Calu3 (cell line): Measurements from ENCODE around the gene TGFBR2. TPM values are rescaled to one million over a fixed set of nuclear protein-coding genes. Genes with fewer than 3 reads are reported as not detected.

Experiments
- BruUV-seq: library from RNA; stranded (reverse); fragments of 400-500 nt; replicated peaks from 2 replicates; lab custom pipeline; 2021; lab: Mats Ljungman, UMichigan
- CTCF ChIA-PET: fragments of 300-600 bp; sonication (Branson Sonifier 250); formaldehyde crosslinking; loops from one replicate; lab custom pipeline; 2022; ENCODE audit warnings: antibody characterized with exemption; lab: Charles Lee
- DNase-seq: peaks from one replicate; pipeline ENCODE4 v3.0.0; 2022
- H3K27ac Mint-ChIP-seq: one replicate; pipeline ENCODE4 v1.8.0; 2022; ENCODE audit warnings: mixed read lengths; ENCODE audit not compliant: unreplicated experiment
- H3K27me3 Mint-ChIP-seq: one replicate; pipeline ENCODE4 v1.8.0; 2022; ENCODE audit warnings: mixed read lengths; ENCODE audit not compliant: unreplicated experiment
- H3K36me3 Mint-ChIP-seq: one replicate; pipeline ENCODE4 v1.8.0; 2022; ENCODE audit warnings: mild to moderate bottlenecking, moderate library complexity, mixed read lengths; ENCODE audit not compliant: insufficient read depth, unreplicated experiment
- H3K4me1 Mint-ChIP-seq: one replicate; pipeline ENCODE4 v1.8.0; 2022; ENCODE audit warnings: mild to moderate bottlenecking, low read depth, mixed read lengths; ENCODE audit not compliant: unreplicated experiment
- H3K4me3 Mint-ChIP-seq: one replicate; pipeline ENCODE4 v1.8.0; 2022; ENCODE audit warnings: mild to moderate bottlenecking, low read depth, moderate library complexity, mixed read lengths; ENCODE audit not compliant: unreplicated experiment
- H3K9me3 Mint-ChIP-seq: one replicate; pipeline ENCODE4 v1.8.0; 2022; ENCODE audit warnings: low read depth, mixed read lengths; ENCODE audit not compliant: unreplicated experiment
- CTCF ChIP-seq: fragments of 200-600 bp; IDR thresholded peaks from one replicate; pipeline ENCODE4 v1.8.0; 2022; ENCODE audit warnings: antibody characterized with exemption; ENCODE audit not compliant: unreplicated experiment
- intact Hi-C: fragments of 100-400 bp; cut with micrococcal nuclease; formaldehyde crosslinking; loops from one replicate; pipeline ENCODE4 v1.10.0; 2022; ENCODE audit not compliant: unreplicated experiment
- total RNA-seq: library from RNA; stranded (reverse); gene quantifications from 2 replicates; pipeline ENCODE4 v1.2.3, GENCODE V29; 2022

Gene TGFBR2
- total RNA-seq, 1 experiment from 2014 or later, result 105 TPM

GRCh38 chr3:30696403-30696819 is 90.0 kb downstream of the TGFBR2 start:
- H3K27me3 Mint-ChIP-seq, result no peaks in the 10 kb centered on the region
- DNase-seq, result no peak
- CTCF ChIA-PET, result interaction anchor here (0.6 kb wide), 1 partner anchor 610 kb away, joined by 14 read pairs; no protein-coding TSS in a partner anchor
- intact Hi-C loops, result no loop called here
- H3K36me3 Mint-ChIP-seq, result peaks cover 33% of the 10 kb centered on the region
- no TSS peak for BruUV-seq
- peaks cover 22% of the 10 kb centered on the region for H3K4me1 Mint-ChIP-seq
- no peaks in the 10 kb centered on the region for H3K9me3 Mint-ChIP-seq
- TF ChIP-seq CTCF, result no peak
- no peak overlapping the region for H3K27ac Mint-ChIP-seq
- H3K4me3 Mint-ChIP-seq, result no peak overlapping the region

GRCh38 chr3:30696896-30697295 is 90.5 kb downstream of the TGFBR2 start:
- peaks cover 33% of the 10 kb centered on the region for H3K36me3 Mint-ChIP-seq
- H3K27me3 Mint-ChIP-seq, result no peaks in the 10 kb centered on the region
- CTCF ChIA-PET, result interaction anchor here (0.6 to 0.7 kb wide), 2 partner anchors 587 to 610 kb away, joined by 6 to 14 read pairs; no protein-coding TSS in a partner anchor

GRCh38 chr3:30698549-30698948 is 92.1 kb downstream of the TGFBR2 start:
- DNase-seq, result no peak
- H3K4me1 Mint-ChIP-seq, result peaks cover 6% of the 10 kb centered on the region
- no TSS peak for BruUV-seq
- no peaks in the 10 kb centered on the region for H3K27me3 Mint-ChIP-seq
- H3K9me3 Mint-ChIP-seq, result peaks cover 2% of the 10 kb centered on the region
- peaks cover 25% of the 10 kb centered on the region for H3K36me3 Mint-ChIP-seq
- TF ChIP-seq CTCF, result no peak
- H3K27ac Mint-ChIP-seq, result no peak overlapping the region
- H3K4me3 Mint-ChIP-seq, result no peak overlapping the region
- CTCF ChIA-PET, result no interaction called here
- intact Hi-C loops, result no loop called here

More at GRCh38 chr3:30696896-30697295, 90.5 kb downstream of the TGFBR2 start:
- Mint-ChIP-seq H3K4me3 (no peak overlapping the region), H3K4me1 (peaks cover 21% of the 10 kb centered on the region), H3K9me3 (no peaks in the 10 kb centered on the region), H3K27ac (no peak overlapping the region)
- DNase-seq, result no peak
- no peak for TF ChIP-seq CTCF
- no TSS peak for BruUV-seq
- intact Hi-C loops, result no loop called here

GRCh38 chr3:30699927-30700326 is 93.5 kb downstream of the TGFBR2 start:
- Mint-ChIP-seq H3K9me3 (peaks cover 2% of the 10 kb centered on the region), H3K27ac (no peak overlapping the region), H3K36me3 (peaks cover 17% of the 10 kb centered on the region), H3K27me3 (no peaks in the 10 kb centered on the region), H3K4me1 (peaks cover 6% of the 10 kb centered on the region), H3K4me3 (no peak overlapping the region)
- BruUV-seq, result no TSS peak
- no peak for TF ChIP-seq CTCF
- CTCF ChIA-PET, result no interaction called here
- intact Hi-C loops, result no loop called here
- DNase-seq, result no peak
